GM19463 (cell line): ENCODE results near the gene OR7D2.

Experiments
- ATAC-seq: cut with Tn5 transposase; IDR thresholded peaks from one replicate; pipeline ENCODE4 v1.9.1; 2021; ENCODE audit warnings: mild to moderate bottlenecking, moderate library complexity; ENCODE audit not compliant: unreplicated experiment

Gene OR7D2

GRCh38 chr19:9178901-9179300, at the start of gene OR7D2:
TSS of gene OR7D2 (plus strand) at chr19:9178979. CDS start at chr19:9185782, 6,803 bp downstream.
- ATAC-seq: no peak

GRCh38 chr19:9130965-9131364, 47.8 kb upstream of the OR7D2 start:
- ATAC-seq: no peak

DNA sequence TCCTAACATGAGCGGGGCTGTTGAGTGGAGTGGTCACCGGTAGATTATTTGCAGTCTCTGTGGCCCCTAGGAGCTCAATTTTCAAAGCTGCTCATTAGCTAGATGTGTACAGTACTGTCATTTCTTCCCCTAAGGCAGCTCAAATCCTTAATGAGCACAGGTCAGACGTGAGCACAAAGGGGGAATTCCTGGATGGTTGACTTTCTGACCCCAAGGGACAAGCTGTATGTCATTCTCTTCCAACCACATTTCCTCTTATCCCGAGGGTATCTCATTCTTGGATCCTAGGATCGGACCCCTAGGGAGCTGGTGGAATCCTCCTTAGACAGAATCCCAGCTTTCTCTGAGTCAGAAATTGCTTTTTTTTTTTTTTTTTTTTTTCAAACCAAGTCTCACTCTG, 46.4 kb upstream of the OR7D2 start:
- ATAC-seq: no peak

DNA sequence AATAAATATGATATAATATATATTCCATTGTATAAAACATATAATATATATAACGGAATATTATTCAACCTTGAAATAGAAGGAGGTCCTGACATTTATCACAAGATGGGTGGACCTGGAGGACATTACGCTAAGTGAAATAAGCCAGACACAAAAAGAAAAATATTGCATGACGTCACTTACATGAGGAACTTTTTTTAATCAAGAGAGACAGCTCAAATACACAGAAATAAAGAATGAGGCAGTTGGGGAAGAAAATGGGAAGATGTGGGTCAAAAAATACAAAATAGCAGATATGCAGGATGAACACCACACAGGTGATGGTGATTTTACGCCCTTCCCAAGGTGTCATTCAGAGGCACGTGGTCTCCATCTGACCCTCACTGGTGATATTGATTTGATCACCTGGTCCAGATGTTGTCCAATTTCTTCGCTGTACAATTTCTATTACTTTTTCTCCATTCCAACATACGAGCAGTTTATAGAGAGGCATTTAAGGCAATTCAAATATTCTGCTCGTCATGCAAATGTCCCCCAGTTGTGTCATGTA, 39.1 kb upstream of the OR7D2 start:
- ATAC-seq: no peak

GRCh38 chr19:9140159-9140874, 38.5 kb upstream of the OR7D2 start, which contains the start of gene ZNF317:
TSS of gene ZNF317 (plus strand) at chr19:9140397. CDS start at chr19:9156017, 15,620 bp downstream.
- peak; percentile 92 for ATAC-seq

- no peak for ATAC-seq
These were observed 33.9 kb upstream of the OR7D2 start for GRCh38 chr19:9144920-9145319.

- no peak for ATAC-seq
These were observed 31.9 kb upstream of the OR7D2 start for GRCh38 chr19:9146882-9147281.

DNA sequence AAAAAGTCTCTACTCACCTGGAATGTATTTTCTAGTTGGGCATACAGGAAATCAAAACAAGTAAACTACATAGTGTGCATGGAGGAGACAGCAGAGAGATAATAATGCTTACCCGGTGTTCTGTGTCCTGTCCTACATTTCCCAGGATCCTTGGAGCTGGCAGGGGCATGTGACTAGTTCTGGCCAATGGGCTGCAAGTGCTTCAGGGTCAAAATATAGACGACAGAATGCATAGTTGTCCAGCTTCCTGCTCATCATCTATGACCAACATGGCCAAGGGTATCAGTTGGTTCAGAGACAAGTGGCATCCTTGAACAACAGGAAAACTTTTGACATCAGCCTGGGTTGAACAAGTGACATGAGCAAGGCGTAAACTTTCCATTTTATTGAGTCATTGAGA, 30.1 kb upstream of the OR7D2 start:
- ATAC-seq: no peak

- no peak for ATAC-seq
These were observed 28.8 kb upstream of the OR7D2 start for GRCh38 chr19:9149997-9150396.

DNA sequence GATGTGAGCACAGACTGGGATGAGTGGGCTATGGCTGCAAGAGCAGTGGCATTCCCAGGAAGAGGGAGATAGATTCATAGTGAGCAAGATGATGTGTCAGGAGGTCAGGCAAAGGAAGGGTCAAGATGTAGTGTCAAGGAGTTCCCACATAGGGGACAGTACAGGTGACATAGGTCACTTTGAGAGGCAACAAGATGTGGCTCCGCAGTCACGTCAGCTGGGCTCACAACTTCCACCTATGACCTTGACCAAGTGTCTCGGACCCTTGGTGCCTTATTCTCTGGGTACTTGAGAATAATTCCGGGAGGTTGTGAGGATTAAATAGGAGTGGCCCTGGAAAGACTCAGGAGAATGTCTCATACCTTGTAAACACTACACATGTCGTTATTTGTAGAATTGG, 28.1 kb upstream of the OR7D2 start:
- ATAC-seq: no peak

- no peak for ATAC-seq
These were observed 27.4 kb upstream of the OR7D2 start for GRCh38 chr19:9151367-9151766.

GRCh38 chr19:9155591-9155990, 23.2 kb upstream of the OR7D2 start:
- no peak for ATAC-seq

DNA sequence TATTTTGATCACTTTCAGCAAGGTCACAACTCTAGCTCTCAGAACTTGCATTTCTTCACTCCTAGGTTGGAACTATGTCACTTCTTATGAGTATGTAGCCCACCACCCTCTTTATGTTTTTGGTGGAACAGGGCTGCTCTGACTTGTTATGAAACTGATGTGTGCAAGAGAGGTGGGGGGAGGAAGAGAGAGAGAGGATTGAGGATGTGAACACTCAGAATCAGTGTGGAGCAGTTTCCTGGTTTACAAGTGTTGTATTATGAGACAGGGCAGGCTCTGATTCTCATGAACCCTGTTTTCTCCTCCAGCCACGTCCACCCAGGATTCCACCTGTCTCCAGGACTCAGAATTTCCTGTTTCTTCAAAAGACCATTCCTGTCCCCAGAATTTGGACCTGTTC, 22.5 kb upstream of the OR7D2 start:
- ATAC-seq: no peak

DNA sequence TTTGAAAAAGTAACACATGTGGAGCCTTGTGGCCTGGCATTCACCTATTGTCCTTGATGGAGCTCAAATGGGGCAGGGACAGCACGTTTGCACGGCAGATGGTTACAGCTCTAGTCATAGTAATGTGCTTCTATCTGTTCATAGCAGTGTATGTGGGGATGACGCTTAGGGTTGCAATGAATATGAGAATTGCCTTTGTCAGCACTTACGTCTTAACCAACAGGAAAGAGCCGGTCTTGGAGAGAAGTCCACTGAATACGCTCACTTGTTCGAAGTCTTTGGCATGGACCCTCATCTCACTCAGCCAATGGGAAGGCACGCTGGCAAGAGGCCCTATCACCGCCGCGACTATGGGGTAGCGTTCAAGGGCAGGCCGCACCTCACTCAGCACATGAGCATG, 18.9 kb upstream of the OR7D2 start:
- no peak for ATAC-seq

- no peak for ATAC-seq
These were observed 17.4 kb upstream of the OR7D2 start for GRCh38 chr19:9161427-9161826.

- no peak for ATAC-seq
These were observed 13.5 kb upstream of the OR7D2 start for GRCh38 chr19:9165261-9165660.

GRCh38 chr19:9166846-9167245, 11.9 kb upstream of the OR7D2 start:
- no peak for ATAC-seq

- ATAC-seq: no peak
These were observed 7.3 kb upstream of the OR7D2 start for GRCh38 chr19:9171393-9171991.

GRCh38 chr19:9175326-9175725, 3.5 kb upstream of the OR7D2 start:
- no peak for ATAC-seq

GRCh38 chr19:9183000-9183399, 4.2 kb downstream of the OR7D2 start:
- ATAC-seq: no peak

- ATAC-seq: no peak
These were observed 8.4 kb downstream of the OR7D2 start for GRCh38 chr19:9187191-9187590.

- ATAC-seq: no peak
These were observed 10.8 kb downstream of the OR7D2 start for GRCh38 chr19:9189535-9189934.
